K562 (cell line): ENCODE data around the gene FAM209A. TPM values are rescaled to one million over a fixed set of nuclear protein-coding genes. Genes with fewer than 3 reads are reported as not detected.

ENCODE experiments used
- ATAC-seq: fragments of 200-7000 bp; cut with Tn5 transposase; 3 replicates; pipeline ENCODE4 v1.9.1; 2020; ENCODE audit warnings: moderate library complexity
- BruUV-seq: library from RNA; stranded (reverse); fragments of 400-500 nt; replicated peaks from 2 replicates; lab custom pipeline; 2021; lab: Mats Ljungman, UMichigan
- CTCF ChIA-PET: fragments of 300-600 bp; formaldehyde crosslinking; extraction: SDS; loops from one replicate; lab custom pipeline; 2021; ENCODE audit warnings: low intra/inter-chr PET ratio; lab: Yijun Ruan, JAX
- POLR2A ChIA-PET: fragments of 300-600, 350-650 bp; sonication (Branson Sonifier 250); formaldehyde crosslinking; extraction: SDS; loops from one replicate; lab custom pipeline; 2021; ENCODE audit warnings: antibody characterized with exemption, inconsistent platforms; lab: Yijun Ruan, JAX
- DNase-seq, 4 experiments: peaks; one replicate each; pipeline versions ENCODE4 v3.0.0 to v3.0.0-alpha.2; 2011 to 2018; ENCODE audit warnings: low spot score in 3 of 4, mixed read lengths in 3 of 4; ENCODE audit errors: extremely low read depth in 1 of 4
- FAIRE-seq: peaks from 2 replicates; lab custom pipeline; 2011; peaks lifted over from hg19 to GRCh38; lab: Jason Lieb, UNC
- H2AFZ ChIP-seq: 2 replicates; pipeline ENCODE4 v1.6.0; 2011; ENCODE audit warnings: low read depth, low read length, control low read depth, inconsistent platforms
- H3K27ac ChIP-seq: fragments of 200-600 bp; 3 replicates; pipeline ENCODE4 v1.8.0; 2011; ENCODE audit warnings: low read depth, mild to moderate bottlenecking, control low read depth, inconsistent platforms, low read length, moderate library complexity, mixed read lengths; ENCODE audit errors: extremely low read depth
- H3K27me3 ChIP-seq, 2 experiments: fragments of 300-600 bp in 1 of 2; 2 replicates in 1 of 2; 3 replicates in 1 of 2; pipeline versions ENCODE4 v1.6.0 to v1.8.0; 2011; ENCODE audit warnings: inconsistent platforms in 2 of 2, low read length in 2 of 2, mild to moderate bottlenecking in 1 of 2, mixed read lengths in 1 of 2, moderate library complexity in 1 of 2; ENCODE audit not compliant: control insufficient read depth in 2 of 2, insufficient read depth in 2 of 2
- H3K36me3 ChIP-seq: fragments of 300-600 bp; 3 replicates; pipeline ENCODE4 v1.8.0; 2011; ENCODE audit warnings: mild to moderate bottlenecking, low read length, inconsistent platforms; ENCODE audit not compliant: control insufficient read depth, insufficient read depth
- H3K4me1 ChIP-seq, 2 experiments: fragments of 200-600 bp in 1 of 2; replicated peaks in 1 of 2; 2 replicates in 1 of 2; 3 replicates in 1 of 2; pipeline versions ENCODE4 v1.5.1 to v1.8.0; 2011; ENCODE audit warnings: inconsistent platforms in 2 of 2, low read length in 2 of 2, mild to moderate bottlenecking in 1 of 2, mixed read lengths in 1 of 2, moderate library complexity in 1 of 2; ENCODE audit not compliant: control insufficient read depth in 2 of 2, insufficient read depth in 2 of 2
- H3K4me2 ChIP-seq: 2 replicates; pipeline ENCODE4 v1.6.1; 2011; ENCODE audit warnings: low read length, control low read depth, inconsistent platforms, mixed read lengths; ENCODE audit not compliant: insufficient read depth
- H3K4me3 ChIP-seq: fragments of 200-600 bp; sonication (generic), shearing (Covaris generic); 2 replicates; pipeline ENCODE4 v1.5.1; 2016; ENCODE audit warnings: control low read depth, inconsistent platforms
- H3K79me2 ChIP-seq: fragments of 200-600 bp; 3 replicates; pipeline ENCODE4 v1.8.0; 2011; ENCODE audit warnings: low read length, inconsistent platforms; ENCODE audit not compliant: control insufficient read depth, insufficient read depth
- H3K9ac ChIP-seq, 2 experiments: 2 replicates each; pipeline versions ENCODE4 v1.6.0 to v1.6.1; 2011; ENCODE audit warnings: low read depth in 2 of 2, low read length in 2 of 2, control low read depth in 1 of 2, inconsistent platforms in 1 of 2, mild to moderate bottlenecking in 1 of 2, mixed read lengths in 1 of 2; ENCODE audit not compliant: insufficient read depth in 1 of 2
- H3K9me1 ChIP-seq: one replicate; pipeline ENCODE4 v1.6.0; 2011; ENCODE audit warnings: inconsistent platforms, mild to moderate bottlenecking, low read length, moderate library complexity; ENCODE audit not compliant: control insufficient read depth, insufficient read depth
- H3K9me3 ChIP-seq: replicated peaks from 2 replicates; pipeline ENCODE4 v1.5.1; 2011; ENCODE audit warnings: low read depth, low read length, inconsistent platforms; ENCODE audit not compliant: control insufficient read depth, insufficient read depth
- H4K20me1 ChIP-seq: replicated peaks from 2 replicates; pipeline ENCODE4 v1.6.1; 2011; ENCODE audit warnings: low read length, inconsistent platforms, mixed read lengths; ENCODE audit not compliant: control insufficient read depth, insufficient read depth
- HCFC1 ChIP-seq: IDR thresholded peaks from 2 replicates; pipeline ENCODE4 v1.6.1; 2012; ENCODE audit warnings: low read depth, low read length, improper control_type of control experiment
- LARP7 ChIP-seq: fragments of 450-650 bp; IDR thresholded peaks from 2 replicates; pipeline ENCODE4 v1.6.1; 2016
- NR2C1 ChIP-seq, 2 experiments: fragments of 450-650 bp; IDR thresholded peaks; 2 replicates each; pipeline ENCODE4 v1.6.1; 2017; ENCODE audit warnings: mild to moderate bottlenecking in 2 of 2, antibody characterized with exemption in 1 of 2, inconsistent platforms in 1 of 2, missing compliant biosample characterization in 1 of 2, missing genetic modification characterization in 1 of 2
- SNIP1 ChIP-seq: fragments of 450-650 bp; IDR thresholded peaks from 2 replicates; pipeline ENCODE4 v1.7.1; 2017; ENCODE audit warnings: low read depth, mild to moderate bottlenecking
- ZNF3 ChIP-seq: fragments of 250-450 bp; sonication (Bioruptor Pico); IDR thresholded peaks from 2 replicates; pipeline ENCODE4 v1.5.0; 2021; ENCODE audit warnings: mild to moderate bottlenecking, moderate library complexity
- WGBS: fragments of 100-300 bp; shearing (Covaris generic); methylation state at CpG from one replicate; pipeline ENCODE4 v1.1.6; 2016; ENCODE audit warnings: low coverage, mixed read lengths; ENCODE audit not compliant: insufficient coverage; ENCODE audit errors: missing lambda C conversion rate; 5-methylcytosine and 5-hydroxymethylcytosine counted together
- in situ Hi-C: fragments of 300-500 bp; cut with MboI; formaldehyde crosslinking; loops from 4 replicates; pipeline ENCODE4 v1.15.0; 2018; ENCODE audit warnings: inconsistent platforms, mixed read lengths
- intact Hi-C: fragments of 100-400 bp; cut with micrococcal nuclease; formaldehyde crosslinking; loops from 2 replicates; pipeline ENCODE4 v1.14.2; 2022
- polyA plus RNA-seq, 8 experiments: library from polyadenylated mRNA; depleted of rRNA in 4 of 8; stranded (reverse) in 5 of 8; unstranded in 3 of 8; fragments of >200 nt; fragmentation: Nextera tagmentation in 2 of 8; fragmentation: Illumina TruSeq in 1 of 8; extraction: Ambion mirVana in 2 of 8; extraction: Trizol in 1 of 8; gene quantifications; 2 replicates each; pipeline versions ENCODE4 v1.2.1 to v1.2.3, GENCODE V29; 2011 to 2014; ENCODE audit warnings: inconsistent platforms in 1 of 8, missing spikeins in 1 of 8
- total RNA-seq, 7 experiments: library from RNA; depleted of rRNA in 6 of 7; stranded (reverse); fragments of >200 nt in 6 of 7; fragmentation: Illumina TruSeq in 2 of 7; extraction: Trizol in 2 of 7; gene quantifications; 2 replicates each; pipeline versions ENCODE4 v1.2.1 to v1.2.3, GENCODE V29; 2011 to 2021; ENCODE audit warnings: low replicate concordance in 1 of 7
- TF ChIP-seq, protein P1 (sequence below): sonication (generic); formaldehyde crosslinking; IDR thresholded peaks from 2 replicates; pipeline ENCODE4 v1.9.0; 2022; ENCODE audit warnings: mild to moderate bottlenecking, missing genetic modification reagents
- TF ChIP-seq, protein P2 (sequence below): fragments of 450-650 bp; formaldehyde crosslinking; IDR thresholded peaks from 2 replicates; pipeline ENCODE4 v1.4.0; 2020; ENCODE audit warnings: mild to moderate bottlenecking, moderate library complexity
- TF ChIP-seq, protein P3 (sequence below), 2 experiments: fragments of 450-650 bp in 1 of 2; sonication (generic) in 1 of 2; formaldehyde crosslinking in 1 of 2; IDR thresholded peaks in 1 of 2; conservative IDR thresholded peaks in 1 of 2; 2 replicates each; pipeline versions ENCODE4 v1.6.1 to v1.8.1; 2016 to 2023; ENCODE audit warnings: mild to moderate bottlenecking in 2 of 2, moderate library complexity in 2 of 2, inconsistent platforms in 1 of 2, missing genetic modification reagents in 1 of 2
- TF ChIP-seq, protein P4 (sequence below): fragments of 450-650 bp; IDR thresholded peaks from 2 replicates; pipeline ENCODE4 v1.6.1; 2016

Gene FAM209A
- total and polyA plus RNA-seq, 9 of the 15 experiments (the other 6 are each of a cell fraction or from before 2014, with no cell fraction given), result 0.08 to 0.15 (median 0.11) TPM; not detected in 6

DNA sequence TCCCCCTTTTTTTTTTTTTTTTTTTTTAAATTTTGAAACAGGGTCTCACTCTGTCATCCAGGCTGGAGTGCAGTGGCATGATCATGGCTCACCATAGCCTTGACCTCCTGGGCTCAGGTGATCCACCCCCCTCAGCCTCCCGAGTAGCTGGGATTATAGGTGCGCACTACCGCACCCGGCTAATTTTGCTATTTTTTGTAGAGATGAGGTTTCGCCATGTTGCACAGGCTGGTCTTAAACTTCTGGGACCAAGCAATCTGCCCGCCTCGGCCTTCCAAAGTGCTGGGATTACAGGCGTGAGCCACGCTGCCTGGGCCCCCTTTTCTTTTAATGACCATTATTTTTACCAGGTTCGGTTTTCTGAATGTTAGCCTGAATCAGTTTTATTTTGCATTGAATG, 5.0 kb upstream of the FAM209A start:
- BruUV-seq, result no TSS peak
- CTCF ChIA-PET, result no interaction called here
- Histone ChIP-seq H4K20me1 (no peaks in the 10 kb centered on the region), H3K27me3 (no peaks in the 10 kb centered on the region)
- POLR2A ChIA-PET, result no interaction called here
- TF ChIP-seq ZNF3 (CRISPR knock-in tag) (no peak), NR2C1 (IDR thresholded peaks at IDR 0.05) (no peak), NR2C1 (tag; IDR thresholded peaks at IDR 0.05) (no peak)
- TF ChIP-seq, all 486 proteins: peak for 0
- intact Hi-C loops, result no loop called here
- Histone ChIP-seq H2AFZ (no peak overlapping the region), H3K79me2 (no peaks in the 10 kb centered on the region), H3K9ac (no peak overlapping the region), H3K9me1 (no peaks in the 10 kb centered on the region), H3K4me3 (no peak overlapping the region), H3K4me1 (no peaks in the 10 kb centered on the region; a peak in 1 of 5 replicates), H3K27ac (no peak overlapping the region), H3K4me2 (no peak overlapping the region), H3K9me3 (0 out of 2 replicates have a peak, but pooled peaks cover 2% of the 10 kb centered on the region), H3K36me3 (peaks cover 42% of the 10 kb centered on the region; the same call in 2 of the 3 replicates)
- no peak for DNase-seq
- FAIRE-seq, result no peak
- in situ Hi-C loops, result no loop called here
- 96% methylated on average over 10 of the region's 10 CpGs for WGBS
- no peak for ATAC-seq

DNA sequence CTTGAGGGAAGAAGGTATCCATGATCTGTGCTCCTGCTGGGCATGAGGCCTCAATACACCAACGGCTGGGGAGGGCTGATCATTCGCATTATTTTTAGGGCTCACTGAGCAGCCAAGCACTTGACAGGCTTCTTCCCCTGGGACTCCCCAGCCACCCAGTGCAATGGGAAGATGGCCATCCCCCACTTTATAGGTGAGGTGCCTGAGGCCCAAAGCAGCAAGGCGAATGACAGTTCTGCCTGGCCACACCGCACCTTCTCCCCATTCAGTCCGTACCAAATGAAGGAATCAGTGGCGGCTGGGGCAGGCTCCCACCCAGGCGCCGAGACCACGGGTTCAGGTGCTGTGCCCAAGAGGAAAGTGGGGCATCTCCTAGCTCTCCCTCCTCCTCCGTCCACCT, 4.4 kb upstream of the FAM209A start:
- no peak for ATAC-seq
- in situ Hi-C loops, result no loop called here
- Histone ChIP-seq H3K4me2 (no peak overlapping the region), H3K4me1 (no peaks in the 10 kb centered on the region; a peak in 1 of 5 replicates), H4K20me1 (no peaks in the 10 kb centered on the region), H3K9me1 (no peaks in the 10 kb centered on the region), H3K27ac (no peak overlapping the region), H3K9ac (no peak overlapping the region), H3K9me3 (0 out of 2 replicates have a peak, but pooled peaks cover 2% of the 10 kb centered on the region), H3K36me3 (peaks cover 42% of the 10 kb centered on the region; the same call in 2 of the 3 replicates), H3K4me3 (no peak overlapping the region), H3K79me2 (no peaks in the 10 kb centered on the region), H2AFZ (no peak overlapping the region), H3K27me3 (no peaks in the 10 kb centered on the region)
- CTCF ChIA-PET, result no interaction called here
- 95% methylated on average over 9 of the region's 10 CpGs for WGBS
- no peak for FAIRE-seq
- BruUV-seq, result no TSS peak
- TF ChIP-seq, protein P1, sequence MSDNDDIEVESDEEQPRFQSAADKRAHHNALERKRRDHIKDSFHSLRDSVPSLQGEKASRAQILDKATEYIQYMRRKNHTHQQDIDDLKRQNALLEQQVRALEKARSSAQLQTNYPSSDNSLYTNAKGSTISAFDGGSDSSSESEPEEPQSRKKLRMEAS (CRISPR knock-in tag), result no peak
- no peak for TF ChIP-seq HCFC1
- TF ChIP-seq SNIP1, result no peak
- TF ChIP-seq, protein P2, sequence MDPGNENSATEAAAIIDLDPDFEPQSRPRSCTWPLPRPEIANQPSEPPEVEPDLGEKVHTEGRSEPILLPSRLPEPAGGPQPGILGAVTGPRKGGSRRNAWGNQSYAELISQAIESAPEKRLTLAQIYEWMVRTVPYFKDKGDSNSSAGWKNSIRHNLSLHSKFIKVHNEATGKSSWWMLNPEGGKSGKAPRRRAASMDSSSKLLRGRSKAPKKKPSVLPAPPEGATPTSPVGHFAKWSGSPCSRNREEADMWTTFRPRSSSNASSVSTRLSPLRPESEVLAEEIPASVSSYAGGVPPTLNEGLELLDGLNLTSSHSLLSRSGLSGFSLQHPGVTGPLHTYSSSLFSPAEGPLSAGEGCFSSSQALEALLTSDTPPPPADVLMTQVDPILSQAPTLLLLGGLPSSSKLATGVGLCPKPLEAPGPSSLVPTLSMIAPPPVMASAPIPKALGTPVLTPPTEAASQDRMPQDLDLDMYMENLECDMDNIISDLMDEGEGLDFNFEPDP (CRISPR knock-in tag), result no peak
- TF ChIP-seq, protein P3, sequence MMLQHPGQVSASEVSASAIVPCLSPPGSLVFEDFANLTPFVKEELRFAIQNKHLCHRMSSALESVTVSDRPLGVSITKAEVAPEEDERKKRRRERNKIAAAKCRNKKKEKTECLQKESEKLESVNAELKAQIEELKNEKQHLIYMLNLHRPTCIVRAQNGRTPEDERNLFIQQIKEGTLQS (IDR thresholded peaks at IDR 0.05), result no peak
- TF ChIP-seq, protein P3 (CRISPR knock-in tag; conservative IDR thresholded peaks at IDR 0.05), result no peak
- TF ChIP-seq LARP7, result no peak
- TF ChIP-seq, protein P4, sequence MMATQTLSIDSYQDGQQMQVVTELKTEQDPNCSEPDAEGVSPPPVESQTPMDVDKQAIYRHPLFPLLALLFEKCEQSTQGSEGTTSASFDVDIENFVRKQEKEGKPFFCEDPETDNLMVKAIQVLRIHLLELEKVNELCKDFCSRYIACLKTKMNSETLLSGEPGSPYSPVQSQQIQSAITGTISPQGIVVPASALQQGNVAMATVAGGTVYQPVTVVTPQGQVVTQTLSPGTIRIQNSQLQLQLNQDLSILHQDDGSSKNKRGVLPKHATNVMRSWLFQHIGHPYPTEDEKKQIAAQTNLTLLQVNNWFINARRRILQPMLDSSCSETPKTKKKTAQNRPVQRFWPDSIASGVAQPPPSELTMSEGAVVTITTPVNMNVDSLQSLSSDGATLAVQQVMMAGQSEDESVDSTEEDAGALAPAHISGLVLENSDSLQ, result no peak
- DNase-seq, result no peak
- intact Hi-C loops, result no loop called here
- POLR2A ChIA-PET, result no interaction called here
